Measurements from ENCODE around the gene ARHGDIA.

DNA sequence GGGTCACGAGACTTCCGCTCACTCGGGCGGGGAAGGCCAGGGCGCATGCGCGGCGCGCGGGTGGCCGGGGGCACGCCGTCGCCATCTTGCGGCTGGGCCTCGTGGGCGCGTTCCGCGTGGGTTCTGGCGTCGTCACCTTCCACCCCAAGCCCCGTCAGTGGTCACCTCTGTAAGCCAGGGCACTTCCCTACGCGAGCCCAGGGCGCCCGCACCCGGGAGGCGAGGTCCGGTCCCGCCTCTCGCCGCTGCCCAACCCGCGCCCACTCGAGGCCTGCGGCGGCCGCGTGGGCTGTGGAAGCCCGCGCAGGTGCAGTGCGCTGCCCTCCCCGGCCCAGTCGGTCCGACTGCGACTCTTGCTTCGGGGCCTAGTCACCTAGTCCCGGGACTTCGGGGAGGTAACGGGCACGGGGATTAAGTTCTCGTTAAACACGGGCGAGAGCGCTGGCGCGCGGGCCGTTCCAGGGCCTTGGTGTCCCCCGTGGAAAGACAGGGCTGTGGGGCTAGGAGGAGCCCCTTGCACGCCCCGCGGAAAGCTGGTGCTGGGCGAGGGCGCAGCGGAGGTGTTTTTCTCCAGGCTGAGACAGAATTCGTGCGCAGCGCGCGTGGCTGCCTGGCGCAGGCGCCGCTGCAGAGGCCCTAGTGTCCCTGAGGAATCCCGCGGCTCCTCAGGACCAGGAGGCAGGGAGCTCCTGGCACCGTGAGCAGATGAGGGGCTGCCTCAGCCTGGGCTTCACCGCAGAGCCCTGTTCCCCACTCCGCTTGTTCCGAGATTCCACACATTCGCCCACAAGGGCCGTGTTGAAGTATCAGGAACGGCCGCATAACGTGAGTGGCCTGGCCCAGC is 472 bp upstream of the ARHGDIA start:
- peak; percentile 64 for TF ChIP-seq POLR2A (IDR thresholded peaks at IDR 0.05; ENCODE audit: low read depth, low read length)
- TF ChIP-seq POLR2AphosphoS5 (IDR thresholded peaks at IDR 0.05; ENCODE audit: low read depth, low read length) = peak; percentile 67
- peak; percentile 62 for TF ChIP-seq TAF1 (IDR thresholded peaks at IDR 0.05; ENCODE audit: low read depth, low read length)

Data from GM12891 (cell line).